Choroid plexus epithelial cell (primary cell): ENCODE results near the gene ASXL1.

Source experiments
- DNase-seq: peaks from one replicate; pipeline ENCODE4 v3.0.0-alpha.2; 2010; ENCODE audit warnings: low read depth
- H3K4me3 ChIP-seq: 2 replicates; pipeline ENCODE4 v1.5.1; 2011; ENCODE audit warnings: low read depth, mild to moderate bottlenecking, control low read depth, low read length, moderate library complexity
- CTCF ChIP-seq: conservative IDR thresholded peaks from 2 replicates; pipeline ENCODE4 v1.5.1; 2011; ENCODE audit warnings: low read depth, mild to moderate bottlenecking, control low read depth, inconsistent platforms, low read length, moderate library complexity

Gene ASXL1

GRCh38 chr20:32482442-32483261 lies 124.5 kb downstream of the ASXL1 start:
- H3K4me3 ChIP-seq: peak overlapping the region; percentile 76
- peak; percentile 31 for DNase-seq
- no peak for TF ChIP-seq CTCF

- no peak for TF ChIP-seq CTCF
- DNase-seq: peak; percentile 72
- H3K4me3 ChIP-seq: peak overlapping the region; percentile 76
Measured at GRCh38 chr20:32483351-32484224, 125.5 kb downstream of the ASXL1 start.

GRCh38 chr20:32484225-32484957 lies 126.3 kb downstream of the ASXL1 start:
- peak; percentile 33 for DNase-seq
- no peak for TF ChIP-seq CTCF
- peak overlapping the region; percentile 76 for H3K4me3 ChIP-seq

- TF ChIP-seq CTCF: peak; percentile 82
- DNase-seq: peak; percentile 91
- H3K4me3 ChIP-seq: peak overlapping the region; percentile 76
Measured at GRCh38 chr20:32484958-32485769, 127.0 kb downstream of the ASXL1 start.

GRCh38 chr20:32485770-32486478 lies 127.8 kb downstream of the ASXL1 start:
- DNase-seq: no peak
- H3K4me3 ChIP-seq: no peak overlapping the region
- TF ChIP-seq CTCF: no peak
